Stimulated activated CD8-positive, alpha-beta memory T cell treated with anti-CD3 and anti-CD28 coated beads, Interleukin-15, amount 100 ng/mL, for 4 hours (primary cell): ENCODE data around the gene USP36.
A peak's percentile ranks its signal among the peaks of the same experiment; 100 is the strongest.
"Not testable (repeated sequence)": the region's sequence is repeated elsewhere in the genome, so short reads cannot be mapped to it uniquely, and the experiment has no call there.

ENCODE experiments used
- DNase-seq, 2 donors: peaks; one replicate each; pipeline ENCODE4 v3.0.0-alpha.2; 2020; ENCODE audit warnings: low read depth in 2 of 2

Gene USP36

GRCh38 chr17:78791840-78792709 lies 48.5 kb downstream of the USP36 start:
- DNase-seq, result no peak

GRCh38 chr17:78790552-78790951 lies 50.1 kb downstream of the USP36 start:
- DNase-seq, result no peak

- DNase-seq, result no peak
Measured at GRCh38 chr17:78789663-78790181, 50.9 kb downstream of the USP36 start.

GRCh38 chr17:78789149-78789662 lies 51.4 kb downstream of the USP36 start:
- no peak for DNase-seq

- no peak for DNase-seq
Measured at GRCh38 chr17:78788451-78788850, 52.2 kb downstream of the USP36 start.

GRCh38 chr17:78787444-78787843 lies 53.2 kb downstream of the USP36 start:
- no peak for DNase-seq

GRCh38 chr17:78785663-78786057 lies 55.0 kb downstream of the USP36 start:
- no peak for DNase-seq

GRCh38 chr17:78785011-78785662 lies 55.5 kb downstream of the USP36 start:
- no peak for DNase-seq

GRCh38 chr17:78784352-78784751 lies 56.3 kb downstream of the USP36 start:
- no peak for DNase-seq

GRCh38 chr17:78783711-78784324 lies 56.8 kb downstream of the USP36 start:
- no peak for DNase-seq

GRCh38 chr17:78781893-78782304 lies 58.7 kb downstream of the USP36 start, which contains the start of gene CYTH1:
TSS of gene CYTH1 (minus strand) at chr17:78782273. CDS start at chr17:78782223, 50 bp downstream.
- DNase-seq, result no peak

- DNase-seq, result no peak
Measured at GRCh38 chr17:78781104-78781892, 59.3 kb downstream of the USP36 start.

GRCh38 chr17:78780335-78780734 lies 60.3 kb downstream of the USP36 start:
- DNase-seq, result no peak

GRCh38 chr17:78779850-78780249 lies 60.8 kb downstream of the USP36 start:
- no peak for DNase-seq

GRCh38 chr17:78779286-78779651 lies 61.3 kb downstream of the USP36 start:
- DNase-seq, result not testable (repeated sequence)

- DNase-seq, result no peak
Measured at GRCh38 chr17:78777881-78778280, 62.7 kb downstream of the USP36 start.

GRCh38 chr17:78774956-78775571 lies 65.5 kb downstream of the USP36 start:
- DNase-seq, result peak in 1 of 2 donors; percentile 40

- DNase-seq, result no peak
Measured at GRCh38 chr17:78774453-78774852, 66.2 kb downstream of the USP36 start.

- no peak for DNase-seq
Measured at GRCh38 chr17:78771758-78772382, 68.7 kb downstream of the USP36 start.

- no peak for DNase-seq
Measured at GRCh38 chr17:78769196-78769773, 71.3 kb downstream of the USP36 start.
